GM21576 (cell line): ENCODE data around the gene TMEM63C.

Experiments
- ATAC-seq: cut with Tn5 transposase; IDR thresholded peaks from one replicate; pipeline ENCODE4 v1.9.1; 2021; ENCODE audit warnings: mild to moderate bottlenecking, moderate library complexity; ENCODE audit not compliant: unreplicated experiment

Gene TMEM63C

DNA sequence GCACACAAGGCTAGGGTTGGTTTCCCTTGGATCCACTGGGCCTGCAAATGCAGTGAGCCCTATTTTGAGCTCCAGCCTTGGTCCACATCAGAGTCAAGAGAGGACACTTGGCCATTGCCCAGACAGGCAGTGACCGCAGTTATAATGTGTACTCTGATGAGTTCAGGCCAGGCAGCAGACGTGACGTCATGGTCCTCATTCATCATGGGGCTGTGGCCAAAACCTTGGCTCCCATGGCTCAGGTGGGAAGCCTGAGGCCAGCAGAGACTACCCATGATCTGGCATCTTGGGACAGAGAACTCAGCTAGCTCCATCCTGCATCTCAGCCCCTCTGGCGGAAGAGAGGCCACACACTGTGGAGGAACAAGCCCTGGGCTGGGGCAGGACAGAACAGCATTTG is 16.4 kb downstream of the TMEM63C start:
- no peak for ATAC-seq

- ATAC-seq = no peak
Measured at GRCh38 chr14:77198561-77198960, 17.0 kb downstream of the TMEM63C start.

DNA sequence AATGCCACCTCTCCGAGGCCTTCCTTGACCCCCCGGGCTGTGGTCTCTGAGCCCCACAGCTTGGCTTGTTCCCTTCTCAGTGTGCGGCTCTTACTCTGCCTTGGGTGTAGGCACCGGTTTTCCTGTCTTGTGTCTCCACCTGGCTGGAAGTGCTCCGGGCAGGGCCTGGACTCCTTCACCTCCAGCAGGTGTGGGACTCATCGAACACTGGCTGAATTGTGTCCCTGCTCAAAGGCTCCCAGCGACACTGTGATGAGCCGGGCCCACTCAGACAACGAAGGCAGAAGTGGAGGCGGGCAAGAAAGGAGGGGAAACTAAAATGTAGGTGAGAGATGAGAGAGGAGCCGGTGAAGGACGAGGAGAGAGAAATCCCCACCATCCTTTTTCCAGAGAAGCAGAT is 18.0 kb downstream of the TMEM63C start:
- ATAC-seq = no peak

- ATAC-seq = no peak
Measured at GRCh38 chr14:77200406-77200985, 18.9 kb downstream of the TMEM63C start.

DNA sequence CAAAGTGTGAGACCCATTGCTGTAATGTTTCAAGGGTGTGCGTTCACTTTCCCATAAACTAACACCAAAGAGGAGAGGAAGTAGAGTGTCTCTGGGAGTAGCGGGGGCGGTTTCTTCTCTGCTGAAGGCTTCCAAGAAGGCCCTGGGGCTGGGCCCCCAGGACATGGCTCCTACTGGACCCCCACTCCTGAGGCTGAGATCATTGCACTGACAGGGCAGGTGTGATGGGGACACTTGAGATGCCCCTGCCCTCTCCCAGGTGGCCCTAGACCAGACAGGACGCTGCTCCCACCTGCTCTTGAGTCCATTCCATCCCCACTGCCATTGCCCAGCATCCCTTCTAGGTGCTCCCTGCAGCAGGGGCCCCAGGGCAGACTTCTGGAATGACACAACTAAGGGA is 20.1 kb downstream of the TMEM63C start:
- no peak for ATAC-seq

- no peak for ATAC-seq
Measured at GRCh38 chr14:77203611-77204458, 22.2 kb downstream of the TMEM63C start.

GRCh38 chr14:77204459-77204771 is 22.8 kb downstream of the TMEM63C start:
- no peak for ATAC-seq

GRCh38 chr14:77204907-77205306 is 23.3 kb downstream of the TMEM63C start:
- no peak for ATAC-seq

DNA sequence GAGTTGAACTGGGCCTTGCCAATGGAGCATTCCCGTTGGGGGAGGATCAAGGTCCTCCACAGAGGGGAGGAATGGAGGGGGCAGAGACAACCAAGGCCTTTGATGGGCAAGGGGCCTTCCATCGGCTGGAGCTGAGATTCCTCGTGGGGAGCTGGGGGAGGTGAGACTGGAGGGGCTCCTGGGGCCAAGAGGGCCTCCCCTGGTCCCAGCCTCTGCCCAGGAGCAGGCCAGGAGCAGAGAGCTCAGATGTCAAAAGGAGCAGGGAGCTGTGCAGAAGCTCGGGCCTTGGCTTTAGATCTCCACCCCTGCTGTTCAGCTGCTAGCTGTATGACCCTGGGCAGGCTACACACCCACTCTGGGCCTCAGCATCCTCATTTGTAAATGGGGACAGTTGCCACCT is 24.0 kb downstream of the TMEM63C start:
- no peak for ATAC-seq

DNA sequence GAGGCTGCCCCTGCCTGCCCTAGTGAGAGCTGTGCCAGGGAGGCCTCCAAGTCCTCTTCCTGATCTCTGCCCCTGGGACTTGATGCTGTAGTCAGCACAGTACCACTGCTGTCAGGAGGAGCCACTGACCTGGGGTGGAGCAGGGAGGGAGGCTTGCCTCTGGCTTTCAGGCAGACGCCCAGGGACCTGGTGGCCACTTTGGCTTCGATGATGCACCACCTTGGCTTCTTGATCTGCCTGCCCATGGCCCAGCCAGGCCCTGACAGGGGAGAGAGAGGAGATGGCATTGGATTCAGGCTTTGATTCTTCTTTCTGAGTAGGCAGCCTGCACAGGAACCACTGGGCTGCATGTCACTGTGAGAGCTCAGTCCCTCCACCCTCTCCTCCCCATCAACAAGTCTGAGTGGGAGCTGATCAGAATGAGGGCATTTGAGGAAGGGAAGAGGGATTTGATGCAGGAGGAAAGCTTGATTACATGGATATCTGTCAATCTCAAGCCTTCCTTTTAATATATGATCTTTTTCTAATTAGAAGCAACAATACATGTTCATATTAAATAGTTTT is 24.7 kb downstream of the TMEM63C start:
- ATAC-seq = no peak

DNA sequence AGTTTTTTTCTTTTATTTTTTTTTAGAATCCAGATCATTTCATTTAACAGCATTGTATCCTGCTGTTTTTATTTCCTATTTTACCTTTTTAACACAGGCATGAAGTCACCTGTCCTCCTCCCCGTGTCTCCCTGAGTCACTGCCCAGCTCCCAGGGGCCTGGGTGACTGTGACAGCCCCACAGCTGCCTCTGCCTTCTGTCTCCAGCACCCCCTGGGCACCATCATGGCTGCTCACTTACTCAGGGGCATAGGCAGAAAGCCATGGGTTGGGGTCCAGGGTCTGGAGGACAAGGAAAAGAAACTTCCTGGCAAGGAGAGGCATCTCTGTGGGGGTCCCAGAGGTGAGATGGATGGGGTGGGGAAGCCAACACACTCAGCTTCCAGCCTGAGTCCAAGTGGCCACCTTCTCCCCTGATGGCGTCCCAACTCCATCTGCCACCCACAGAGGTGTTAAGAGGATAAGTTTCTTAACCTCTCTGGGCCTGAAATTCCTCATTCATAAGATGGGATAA is 25.3 kb downstream of the TMEM63C start:
- ATAC-seq = no peak

GRCh38 chr14:77208291-77208978 is 26.8 kb downstream of the TMEM63C start:
- ATAC-seq = no peak

DNA sequence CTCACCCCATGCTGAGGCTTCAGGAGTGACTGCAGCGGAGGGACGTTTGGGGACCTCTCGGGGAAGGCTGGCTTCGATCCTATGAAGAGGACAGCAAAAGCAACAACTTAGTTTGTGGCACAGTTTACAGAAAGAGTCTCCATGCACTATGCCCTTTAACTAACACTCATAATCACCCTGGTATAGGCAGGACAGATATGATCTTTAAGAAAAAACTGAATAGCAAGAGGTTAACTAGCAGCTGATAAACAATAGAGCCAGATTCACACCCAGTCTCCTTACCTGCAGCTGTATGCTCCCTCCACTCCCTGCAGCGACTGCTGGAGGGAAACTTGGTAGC is 27.4 kb downstream of the TMEM63C start:
- no peak for ATAC-seq

- no peak for ATAC-seq
Measured at GRCh38 chr14:77212097-77212870, 30.7 kb downstream of the TMEM63C start.

GRCh38 chr14:77212943-77213678 is 31.5 kb downstream of the TMEM63C start:
- ATAC-seq = no peak

DNA sequence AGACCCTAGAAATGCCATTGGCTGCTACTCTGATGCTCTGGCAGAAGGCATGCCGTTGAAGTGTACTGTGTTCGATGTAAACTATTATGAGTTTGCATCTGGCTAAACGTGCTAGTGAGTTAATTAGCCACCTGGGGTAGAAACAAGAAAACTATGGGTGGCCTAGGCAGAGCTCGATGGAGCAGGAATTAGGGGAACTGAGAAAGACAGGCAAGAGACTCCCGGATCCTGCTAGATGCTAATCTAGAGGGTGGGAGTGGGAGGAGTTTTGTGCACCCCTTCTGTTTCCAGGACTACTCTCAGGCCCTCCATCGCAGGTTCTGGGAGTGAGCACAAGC is 32.0 kb downstream of the TMEM63C start:
- ATAC-seq = no peak

DNA sequence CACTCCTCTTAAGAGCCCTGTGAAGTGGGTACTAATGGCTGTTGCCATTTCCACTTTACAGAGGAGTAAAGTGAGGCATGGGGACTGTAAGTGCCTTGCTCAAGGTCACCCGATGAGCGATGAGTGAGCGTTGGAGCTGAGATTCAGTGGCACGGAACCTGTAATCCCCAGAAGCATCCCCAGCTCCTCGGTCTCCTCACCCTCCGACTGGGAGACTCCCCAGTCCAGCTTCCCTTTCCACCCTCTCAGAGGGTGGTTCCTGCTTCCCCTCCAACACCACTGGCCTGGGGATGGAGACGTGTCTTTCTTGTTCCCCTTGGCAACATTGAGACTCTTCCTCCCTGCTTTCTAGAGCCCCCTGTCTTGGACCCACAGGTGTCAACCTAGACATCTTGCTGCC is 32.6 kb downstream of the TMEM63C start:
- no peak for ATAC-seq

DNA sequence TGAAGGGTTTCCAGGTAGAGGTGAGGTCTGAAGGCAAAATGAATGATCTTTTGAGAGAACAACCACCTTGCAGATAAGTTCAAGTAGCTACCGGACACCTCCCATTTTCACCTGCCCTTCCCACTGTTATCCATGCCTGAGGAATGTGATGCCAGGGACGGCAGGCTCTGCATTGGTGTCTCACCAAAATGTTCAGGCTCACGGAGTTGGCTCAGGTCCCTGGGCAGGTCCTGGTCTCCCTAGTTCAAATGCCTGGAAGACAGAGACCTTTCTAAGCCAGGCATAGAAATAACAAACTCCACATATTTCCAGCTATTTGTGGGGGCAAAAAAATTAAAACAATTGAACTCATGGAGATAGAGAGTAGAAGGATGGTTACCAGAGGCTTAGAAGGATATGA is 36.0 kb downstream of the TMEM63C start:
- no peak for ATAC-seq

DNA sequence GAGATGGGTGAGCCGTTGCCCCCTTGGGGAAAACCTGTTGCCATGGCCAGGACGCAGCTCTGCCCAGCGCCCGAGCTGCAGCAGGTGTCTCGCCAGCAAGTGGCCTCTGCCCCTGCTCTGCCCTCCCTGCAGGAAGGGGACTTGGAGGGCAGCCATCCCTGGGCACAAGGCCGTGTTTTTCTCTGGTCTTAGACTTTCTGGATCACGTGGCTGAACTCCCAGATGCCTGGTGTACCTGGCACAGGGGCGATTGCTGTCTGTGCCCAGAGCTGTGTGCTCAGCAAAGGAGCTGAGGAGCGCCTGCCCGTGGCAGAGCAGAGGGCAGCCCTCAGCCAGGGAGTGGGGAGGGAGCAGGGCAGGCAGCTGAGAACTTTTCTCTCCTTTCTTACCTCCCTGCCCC is 38.0 kb downstream of the TMEM63C start:
- no peak for ATAC-seq

DNA sequence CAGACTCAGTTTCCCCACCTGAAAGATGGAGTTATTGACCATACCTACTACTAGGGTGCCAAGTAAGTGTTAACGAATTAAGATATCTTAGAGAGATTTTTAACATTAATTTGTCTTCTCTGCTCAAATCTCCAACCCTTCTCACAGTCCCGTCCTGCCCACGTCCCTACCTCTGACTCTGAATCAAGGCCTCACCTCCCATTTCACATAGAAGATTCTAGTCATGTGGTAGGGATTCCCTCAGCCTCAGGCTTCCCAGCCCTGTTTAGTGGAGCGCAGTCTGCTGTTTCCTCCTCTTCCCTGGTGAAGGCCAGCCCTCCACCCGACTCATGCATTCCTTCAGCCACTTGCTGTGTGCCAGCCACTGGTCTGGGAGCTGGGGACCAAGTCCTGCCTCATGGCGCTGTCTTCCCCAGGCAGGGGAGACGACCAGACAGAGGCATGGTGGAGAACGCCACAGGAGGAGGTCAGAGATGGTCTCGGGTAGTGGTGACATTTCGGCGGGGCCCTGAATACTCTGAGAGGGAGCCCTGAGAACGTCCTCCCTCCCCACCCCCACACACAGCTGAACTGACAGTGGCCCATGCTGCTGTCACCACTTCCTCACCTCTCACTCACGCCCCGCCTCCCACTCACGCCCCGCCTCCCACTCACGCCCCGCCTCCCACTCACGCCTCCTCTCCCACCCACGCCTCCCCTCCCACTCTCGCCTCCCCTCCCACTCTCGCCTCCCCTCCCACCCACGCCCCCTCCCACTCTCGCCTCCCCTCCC is 38.8 kb downstream of the TMEM63C start:
- ATAC-seq = no peak
